Measurements from ENCODE around the gene IL6ST.
A peak's percentile ranks its signal among the peaks of the same experiment; 100 is the strongest.
"Not testable (repeated sequence)": the region's sequence is repeated elsewhere in the genome, so short reads cannot be mapped to it uniquely, and the experiment has no call there.

The IL6ST gene

DNA sequence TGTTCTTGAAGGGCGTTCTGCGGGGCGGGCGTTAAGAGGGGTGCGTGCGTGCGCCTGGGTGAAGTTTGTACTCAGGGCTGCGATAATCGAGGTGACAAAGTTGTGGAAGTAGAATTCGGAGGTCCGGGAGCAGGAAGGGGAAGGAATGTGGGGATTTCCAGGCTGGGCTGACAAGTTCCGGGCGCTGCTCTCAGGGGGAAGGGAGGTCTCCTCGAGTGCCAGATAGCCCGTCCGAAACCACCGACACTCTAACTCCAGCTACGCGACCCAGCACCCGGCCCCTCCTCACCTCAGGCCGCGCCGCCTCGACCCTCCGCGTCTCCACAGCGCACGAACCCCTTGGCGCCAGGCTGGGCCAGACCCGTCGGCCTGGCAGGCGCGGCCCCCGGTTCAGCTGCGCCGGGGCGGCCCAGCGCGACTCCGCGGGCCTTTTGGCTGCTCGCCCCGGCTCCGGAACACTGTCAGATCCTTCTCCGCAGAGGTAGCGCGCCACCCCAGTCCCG lies at the start of gene IL6ST:
IL6ST (minus strand) TSS at position 469 of the 503 bp plus-strand sequence. CDS start 18,685 bp downstream, outside the sequence.
- Histone ChIP-seq H3K9me3 (ENCODE audit: low read length) (no peaks in the 10 kb centered on the region), H3K4me1 (ENCODE audit: insufficient read depth, low read length) (peaks cover 33% of the 10 kb centered on the region), H3K27ac (ENCODE audit: low read depth, low read length) (peak within 1 kb of the TSS; percentile 96), H3K9ac (ENCODE audit: low read length) (peak within 1 kb of the TSS; percentile 94), H3K36me3 (ENCODE audit: insufficient read depth, low read length) (no peaks in the 10 kb centered on the region), H3K27me3 (ENCODE audit: control insufficient read depth in 1 of 2, insufficient read depth in 2 of 2, low read length in 2 of 2) (no peaks in the 10 kb centered on the region), H3K4me3 (ENCODE audit: low read depth in 1 of 2, low read length in 2 of 2) (peak within 1 kb of the TSS; percentile 67 to 76)

DNA sequence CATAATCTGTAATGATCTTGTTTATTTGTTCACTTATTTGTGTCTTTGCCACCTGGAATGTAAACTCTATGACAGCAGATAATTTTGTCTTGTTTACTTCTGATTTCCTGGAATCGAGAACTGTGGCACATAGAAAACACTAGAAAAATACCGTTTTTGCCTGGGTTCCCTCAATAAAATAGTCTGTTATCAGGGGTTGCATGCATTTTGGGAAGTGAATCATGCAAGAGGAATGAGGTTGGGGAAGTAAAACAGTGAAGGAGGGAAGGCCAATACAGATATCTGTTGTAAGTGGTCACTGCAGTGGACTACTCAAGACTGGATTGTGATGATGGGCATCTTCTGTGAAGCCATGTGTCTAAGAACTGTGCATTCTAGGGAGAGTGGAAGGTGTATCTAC lies 45.2 kb upstream of the IL6ST start:
- Histone ChIP-seq H3K9ac (ENCODE audit: low read length) (no peak overlapping the region), H3K27ac (ENCODE audit: low read depth, low read length) (no peak overlapping the region), H3K9me3 (ENCODE audit: low read length) (no peaks in the 10 kb centered on the region), H3K36me3 (ENCODE audit: insufficient read depth, low read length) (no peaks in the 10 kb centered on the region), H3K4me1 (ENCODE audit: insufficient read depth, low read length) (no peaks in the 10 kb centered on the region), H3K27me3 (ENCODE audit: control insufficient read depth in 1 of 2, insufficient read depth in 2 of 2, low read length in 2 of 2) (no peaks in the 10 kb centered on the region), H3K4me3 (ENCODE audit: low read depth in 1 of 2, low read length in 2 of 2) (no peak overlapping the region)

DNA sequence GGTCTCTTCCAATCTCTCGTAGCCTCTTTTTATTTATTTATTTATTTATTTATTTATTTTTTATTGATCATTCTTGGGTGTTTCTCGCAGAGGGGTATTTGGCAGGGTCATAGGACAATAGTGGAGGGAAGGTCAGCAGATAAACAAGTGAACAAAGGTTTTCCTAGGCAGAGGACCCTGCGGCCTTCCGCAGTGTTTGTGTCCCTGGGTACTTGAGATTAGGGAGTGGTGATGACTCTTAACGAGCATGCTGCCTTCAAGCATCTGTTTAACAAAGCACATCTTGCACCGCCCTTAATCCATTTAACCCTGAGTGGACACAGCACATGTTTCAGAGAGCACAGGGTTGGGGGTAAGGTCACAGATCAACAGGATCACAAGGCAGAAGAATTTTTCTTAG lies 43.4 kb upstream of the IL6ST start:
- not testable (repeated sequence) for H3K36me3 ChIP-seq (ENCODE audit: insufficient read depth, low read length); H3K4me1 ChIP-seq (ENCODE audit: insufficient read depth, low read length); H3K4me3 ChIP-seq (ENCODE audit: low read depth in 1 of 2, low read length in 2 of 2); H3K27ac ChIP-seq (ENCODE audit: low read depth, low read length); H3K27me3 ChIP-seq (ENCODE audit: control insufficient read depth in 1 of 2, insufficient read depth in 2 of 2, low read length in 2 of 2); H3K9me3 ChIP-seq (ENCODE audit: low read length); H3K9ac ChIP-seq (ENCODE audit: low read length)

DNA sequence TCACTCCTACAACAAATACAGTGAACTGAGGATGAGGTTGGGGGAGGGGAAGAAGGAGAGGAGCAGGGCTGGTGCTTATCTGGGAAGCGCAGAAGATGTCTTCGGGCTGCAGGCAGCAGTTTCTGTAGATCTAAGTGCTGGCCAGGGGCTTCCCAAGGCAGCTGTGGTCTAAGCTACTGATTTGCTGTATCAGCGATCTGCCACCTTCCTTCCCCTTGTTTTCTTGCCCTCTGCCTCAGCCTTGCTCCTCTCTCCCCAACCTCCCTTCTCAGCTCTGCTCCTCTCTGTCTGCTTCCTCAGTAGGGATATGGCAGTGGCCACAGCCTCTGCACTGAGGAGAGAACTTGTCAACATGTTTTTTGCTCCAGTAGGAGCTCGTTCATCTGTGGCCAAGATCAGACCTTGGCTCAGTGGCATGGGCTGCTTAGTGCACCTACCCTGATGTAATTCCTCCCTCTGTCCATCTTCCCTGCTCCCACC lies 42.8 kb upstream of the IL6ST start:
- H3K36me3 ChIP-seq (ENCODE audit: insufficient read depth, low read length) = no peaks in the 10 kb centered on the region
- H3K27ac ChIP-seq (ENCODE audit: low read depth, low read length) = no peak overlapping the region
- no peaks in the 10 kb centered on the region for H3K9me3 ChIP-seq (ENCODE audit: low read length)
- no peak overlapping the region for H3K4me3 ChIP-seq (ENCODE audit: low read depth in 1 of 2, low read length in 2 of 2)
- no peak overlapping the region for H3K9ac ChIP-seq (ENCODE audit: low read length)
- H3K27me3 ChIP-seq (ENCODE audit: control insufficient read depth in 1 of 2, insufficient read depth in 2 of 2, low read length in 2 of 2) = no peaks in the 10 kb centered on the region
- H3K4me1 ChIP-seq (ENCODE audit: insufficient read depth, low read length) = no peaks in the 10 kb centered on the region

DNA sequence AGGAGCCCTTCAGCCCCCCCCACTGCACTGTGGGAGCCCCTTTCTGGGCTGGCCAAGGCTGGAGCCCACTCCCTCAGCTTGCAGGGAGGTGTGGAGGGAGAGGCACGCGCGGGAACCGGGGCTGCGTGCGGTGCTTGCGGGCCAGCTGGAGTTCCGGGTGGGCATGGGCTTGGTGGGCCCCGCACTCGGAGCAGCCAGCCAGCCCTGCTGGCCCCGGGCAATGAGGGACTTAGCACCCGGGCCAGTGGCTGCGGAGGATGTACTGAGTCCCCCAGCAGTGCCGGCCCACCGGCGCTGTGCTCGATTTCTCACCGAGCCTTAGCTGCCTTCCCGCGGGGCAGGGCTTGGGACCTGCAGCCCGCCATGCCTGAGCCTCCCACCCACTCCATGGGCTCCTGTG lies 40.6 kb upstream of the IL6ST start:
- H3K27me3 ChIP-seq (ENCODE audit: control insufficient read depth in 1 of 2, insufficient read depth in 2 of 2, low read length in 2 of 2); H3K9me3 ChIP-seq (ENCODE audit: low read length); H3K9ac ChIP-seq (ENCODE audit: low read length); H3K27ac ChIP-seq (ENCODE audit: low read depth, low read length); H3K4me3 ChIP-seq (ENCODE audit: low read depth in 1 of 2, low read length in 2 of 2); H3K4me1 ChIP-seq (ENCODE audit: insufficient read depth, low read length); H3K36me3 ChIP-seq (ENCODE audit: insufficient read depth, low read length): not testable (repeated sequence)

DNA sequence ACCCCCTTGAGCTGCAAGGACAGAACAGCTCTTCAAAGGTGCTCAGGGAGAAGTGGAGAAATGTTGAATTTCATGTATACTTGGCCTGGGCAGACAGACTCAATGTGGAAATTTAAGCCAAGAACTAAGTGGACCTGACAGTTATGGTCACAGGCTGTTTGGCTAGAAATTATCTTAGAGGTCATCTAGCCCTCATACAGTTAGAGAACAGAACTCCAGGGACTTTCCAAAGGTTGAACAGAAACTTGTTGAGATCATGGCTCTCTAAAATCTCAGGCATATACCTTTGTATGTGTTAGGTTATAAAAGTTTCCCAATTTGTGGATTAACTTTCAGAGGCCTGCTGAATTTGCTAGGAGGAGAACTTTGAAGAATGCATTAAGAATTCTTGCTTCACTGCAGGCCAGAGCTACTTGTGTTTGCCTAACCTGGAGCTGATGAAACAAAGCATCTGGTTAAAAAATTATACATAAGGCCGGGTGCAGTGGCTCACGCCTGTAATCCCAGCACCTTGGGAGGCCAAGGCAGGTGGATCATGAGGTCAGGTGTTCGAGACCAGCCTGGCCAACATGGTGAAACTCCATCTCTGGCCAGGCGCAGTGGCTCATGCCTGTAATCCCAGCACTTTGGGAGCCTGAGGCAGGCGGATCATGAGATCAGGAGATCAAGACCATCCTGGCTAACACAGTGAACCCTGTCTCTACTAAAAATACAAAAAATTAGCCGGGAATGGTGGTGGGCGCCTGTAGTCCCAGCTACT lies 35.3 kb upstream of the IL6ST start:
- H3K27ac ChIP-seq (ENCODE audit: low read depth, low read length); H3K4me3 ChIP-seq (ENCODE audit: low read depth in 1 of 2, low read length in 2 of 2); H3K9me3 ChIP-seq (ENCODE audit: low read length): not testable (repeated sequence)

DNA sequence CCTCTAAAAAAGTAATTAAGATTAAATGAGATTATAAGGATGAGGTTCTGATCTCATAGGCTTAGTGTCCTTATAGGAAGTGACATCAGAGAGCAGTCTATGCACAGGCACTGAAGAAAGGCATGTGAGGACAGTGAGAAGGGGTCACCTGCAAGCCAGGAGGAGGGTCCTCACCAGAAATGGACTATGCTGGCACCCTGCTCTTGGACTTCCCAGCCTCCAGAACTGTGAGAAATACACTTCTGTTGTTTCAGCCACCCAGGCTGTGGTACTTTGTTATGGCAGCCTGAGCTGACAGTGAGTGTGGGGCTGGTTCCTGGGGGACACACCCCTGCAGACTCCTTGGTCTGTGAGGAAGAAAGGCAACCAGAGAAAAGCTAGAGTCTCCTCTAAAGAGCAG lies 34.7 kb upstream of the IL6ST start:
- no peak overlapping the region for H3K27ac ChIP-seq (ENCODE audit: low read depth, low read length)
- H3K36me3 ChIP-seq (ENCODE audit: insufficient read depth, low read length) = no peaks in the 10 kb centered on the region
- no peaks in the 10 kb centered on the region for H3K4me1 ChIP-seq (ENCODE audit: insufficient read depth, low read length)
- no peaks in the 10 kb centered on the region for H3K9me3 ChIP-seq (ENCODE audit: low read length)
- no peak overlapping the region for H3K4me3 ChIP-seq (ENCODE audit: low read depth in 1 of 2, low read length in 2 of 2)
- no peaks in the 10 kb centered on the region for H3K27me3 ChIP-seq (ENCODE audit: control insufficient read depth in 1 of 2, insufficient read depth in 2 of 2, low read length in 2 of 2)
- no peak overlapping the region for H3K9ac ChIP-seq (ENCODE audit: low read length)

More for the DNA sequence above, 35.3 kb upstream of the IL6ST start:
- not testable (repeated sequence) for H3K9ac ChIP-seq (ENCODE audit: low read length); H3K36me3 ChIP-seq (ENCODE audit: insufficient read depth, low read length); H3K27me3 ChIP-seq (ENCODE audit: control insufficient read depth in 1 of 2, insufficient read depth in 2 of 2, low read length in 2 of 2); H3K4me1 ChIP-seq (ENCODE audit: insufficient read depth, low read length)

DNA sequence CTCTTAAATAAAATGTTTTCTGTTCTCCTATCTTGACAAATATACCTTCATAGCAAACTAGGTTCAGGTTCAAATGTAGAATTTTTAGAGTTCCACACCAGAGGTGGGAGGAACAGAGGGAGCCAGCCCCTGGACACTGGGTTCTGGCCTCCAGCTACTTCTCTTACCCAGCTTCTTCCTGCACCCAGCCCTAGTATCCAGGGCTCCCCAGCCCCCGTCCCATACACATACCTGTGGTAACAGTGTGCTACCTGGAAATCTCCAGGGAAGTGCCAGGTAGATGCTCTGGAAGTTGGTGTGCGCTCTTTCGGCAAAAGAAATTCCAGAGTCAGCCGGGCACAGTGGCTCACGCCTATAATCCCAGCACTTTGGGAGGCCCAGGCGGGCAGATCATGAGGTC lies 33.9 kb upstream of the IL6ST start:
- no peak overlapping the region for H3K4me3 ChIP-seq (ENCODE audit: low read depth in 1 of 2, low read length in 2 of 2)
- H3K9ac ChIP-seq (ENCODE audit: low read length) = no peak overlapping the region
- H3K36me3 ChIP-seq (ENCODE audit: insufficient read depth, low read length) = no peaks in the 10 kb centered on the region
- no peak overlapping the region for H3K27ac ChIP-seq (ENCODE audit: low read depth, low read length)
- H3K9me3 ChIP-seq (ENCODE audit: low read length) = no peaks in the 10 kb centered on the region
- H3K4me1 ChIP-seq (ENCODE audit: insufficient read depth, low read length) = no peaks in the 10 kb centered on the region
- H3K27me3 ChIP-seq (ENCODE audit: control insufficient read depth in 1 of 2, insufficient read depth in 2 of 2, low read length in 2 of 2) = no peaks in the 10 kb centered on the region

DNA sequence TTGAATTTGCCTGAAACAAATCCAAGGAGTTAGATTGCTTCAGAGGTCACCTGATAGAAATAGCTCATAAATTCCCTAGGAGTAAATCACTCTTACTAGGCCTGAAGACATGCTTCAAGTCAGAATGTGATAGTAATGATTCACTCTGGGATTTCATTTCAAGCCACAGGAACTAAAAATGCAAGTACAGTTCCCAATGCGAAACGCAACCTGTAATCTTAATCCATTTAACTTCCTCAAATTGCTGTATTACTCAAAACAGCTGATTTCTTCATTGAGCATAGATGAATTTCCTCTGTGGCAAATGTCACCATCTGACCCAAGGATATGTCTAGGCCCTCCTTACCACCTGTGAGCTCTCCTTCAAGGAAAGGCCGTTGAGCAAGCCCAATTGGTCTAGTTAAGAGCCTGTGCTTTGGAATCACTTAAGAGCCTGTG lies 32.1 kb upstream of the IL6ST start:
- Histone ChIP-seq H3K9me3 (ENCODE audit: low read length) (no peaks in the 10 kb centered on the region), H3K9ac (ENCODE audit: low read length) (no peak overlapping the region), H3K27me3 (ENCODE audit: control insufficient read depth in 1 of 2, insufficient read depth in 2 of 2, low read length in 2 of 2) (no peaks in the 10 kb centered on the region), H3K4me1 (ENCODE audit: insufficient read depth, low read length) (no peaks in the 10 kb centered on the region), H3K27ac (ENCODE audit: low read depth, low read length) (no peak overlapping the region), H3K4me3 (ENCODE audit: low read depth in 1 of 2, low read length in 2 of 2) (no peak overlapping the region), H3K36me3 (ENCODE audit: insufficient read depth, low read length) (no peaks in the 10 kb centered on the region)

DNA sequence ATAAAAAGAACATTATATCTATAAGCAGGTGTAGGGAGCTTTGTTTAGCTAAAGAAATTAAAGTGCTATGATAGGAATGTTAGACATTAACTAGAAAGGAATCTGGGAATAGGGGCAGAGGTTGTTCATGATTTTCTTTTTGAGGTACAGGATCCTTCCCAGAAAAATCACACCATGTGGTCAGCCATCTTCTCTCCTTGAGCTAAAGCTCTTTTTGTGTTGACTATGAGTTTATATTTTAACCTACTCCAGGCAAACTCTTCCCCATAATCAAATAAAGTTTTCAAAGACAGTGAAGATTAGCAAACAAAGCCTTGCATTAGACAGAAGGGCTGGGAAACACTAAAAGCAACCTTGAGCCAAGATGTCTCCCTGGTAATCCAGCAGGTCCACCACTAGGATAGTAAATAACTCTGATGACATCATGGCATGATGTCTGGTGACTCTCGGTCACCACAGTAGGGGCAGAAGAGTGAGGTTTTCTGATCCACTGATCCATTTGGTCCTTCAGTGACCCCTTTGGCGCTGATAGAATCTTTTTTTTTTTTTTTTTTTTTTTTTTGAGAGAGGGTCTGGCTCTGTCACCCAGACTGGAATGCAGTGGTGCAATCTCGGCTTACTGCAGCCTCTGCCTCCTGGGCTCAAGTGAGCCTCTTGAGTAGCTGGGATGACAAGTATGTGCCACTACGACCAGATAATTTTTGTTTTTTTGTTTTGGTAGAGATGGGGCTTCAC lies 30.6 kb upstream of the IL6ST start:
- Histone ChIP-seq H3K27me3 (ENCODE audit: control insufficient read depth in 1 of 2, insufficient read depth in 2 of 2, low read length in 2 of 2) (no peaks in the 10 kb centered on the region), H3K9me3 (ENCODE audit: low read length) (no peaks in the 10 kb centered on the region), H3K4me1 (ENCODE audit: insufficient read depth, low read length) (no peaks in the 10 kb centered on the region), H3K4me3 (ENCODE audit: low read depth in 1 of 2, low read length in 2 of 2) (no peak overlapping the region), H3K36me3 (ENCODE audit: insufficient read depth, low read length) (no peaks in the 10 kb centered on the region), H3K27ac (ENCODE audit: low read depth, low read length) (no peak overlapping the region), H3K9ac (ENCODE audit: low read length) (no peak overlapping the region)

DNA sequence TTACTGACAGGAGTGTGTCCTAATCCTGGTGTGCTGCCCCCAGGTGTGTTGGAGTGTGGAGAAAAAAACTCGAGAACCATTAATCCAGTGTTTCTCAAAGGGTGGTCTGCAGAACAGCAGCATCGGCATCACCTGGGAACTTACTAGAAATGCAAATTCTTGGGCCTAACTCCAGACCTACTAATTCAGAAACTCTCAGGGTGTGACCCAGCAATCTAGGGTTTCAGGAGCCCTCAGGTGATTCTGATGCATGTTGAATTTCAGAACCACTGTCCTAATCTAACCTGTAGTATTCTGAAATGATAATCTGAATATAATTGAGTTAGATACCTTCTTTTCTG lies 30.0 kb upstream of the IL6ST start:
- no peaks in the 10 kb centered on the region for H3K27me3 ChIP-seq (ENCODE audit: control insufficient read depth in 1 of 2, insufficient read depth in 2 of 2, low read length in 2 of 2)
- no peak overlapping the region for H3K4me3 ChIP-seq (ENCODE audit: low read depth in 1 of 2, low read length in 2 of 2)
- no peaks in the 10 kb centered on the region for H3K4me1 ChIP-seq (ENCODE audit: insufficient read depth, low read length)
- no peak overlapping the region for H3K27ac ChIP-seq (ENCODE audit: low read depth, low read length)
- H3K9ac ChIP-seq (ENCODE audit: low read length) = no peak overlapping the region
- H3K36me3 ChIP-seq (ENCODE audit: insufficient read depth, low read length) = no peaks in the 10 kb centered on the region
- H3K9me3 ChIP-seq (ENCODE audit: low read length) = no peaks in the 10 kb centered on the region

Data from muscle layer of colon (tissue), 2 donors.